Measurements from ENCODE around the gene PTGES. TPM values are rescaled to one million over a fixed set of nuclear protein-coding genes. Genes with fewer than 3 reads are reported as not detected.

PTGES gene
- polyA plus RNA-seq, 5 donors: 4.4 to 6.8 (median 6.6) TPM

- DNase-seq: no peak
Observed at GRCh38 chr9:129720181-129720864, 32.5 kb downstream of the PTGES start.

GRCh38 chr9:129719135-129719534 is 33.7 kb downstream of the PTGES start:
- DNase-seq: no peak

- DNase-seq: no peak
Observed at GRCh38 chr9:129718647-129719046, 34.2 kb downstream of the PTGES start.

- DNase-seq: no peak
Observed at GRCh38 chr9:129717991-129718390, 34.9 kb downstream of the PTGES start.

GRCh38 chr9:129716091-129716490 is 36.8 kb downstream of the PTGES start:
- no peak for DNase-seq

- no peak for DNase-seq
Observed at GRCh38 chr9:129714511-129715061, 38.3 kb downstream of the PTGES start.

GRCh38 chr9:129713402-129713679 is 39.5 kb downstream of the PTGES start:
- no peak for DNase-seq

GRCh38 chr9:129712634-129713401 is 40.0 kb downstream of the PTGES start:
- DNase-seq: no peak

- no peak for DNase-seq
Observed at GRCh38 chr9:129710169-129710453, 42.7 kb downstream of the PTGES start.

- no peak for DNase-seq
Observed at GRCh38 chr9:129709438-129710168, 43.2 kb downstream of the PTGES start.

GRCh38 chr9:129708793-129709192 is 44.0 kb downstream of the PTGES start:
- no peak for DNase-seq

GRCh38 chr9:129704807-129705206 is 48.0 kb downstream of the PTGES start:
- no peak for DNase-seq

- DNase-seq: no peak
Observed at GRCh38 chr9:129703667-129704355, 49.0 kb downstream of the PTGES start.

GRCh38 chr9:129702589-129703520 is 50.0 kb downstream of the PTGES start:
- DNase-seq: peak; percentile 55 to 58

GRCh38 chr9:129701549-129701948 is 51.3 kb downstream of the PTGES start:
- DNase-seq: no peak

GRCh38 chr9:129701054-129701453 is 51.8 kb downstream of the PTGES start:
- DNase-seq: no peak

GRCh38 chr9:129698254-129698757 is 54.5 kb downstream of the PTGES start:
- no peak for DNase-seq

- no peak for DNase-seq
Observed at GRCh38 chr9:129697656-129698253, 55.1 kb downstream of the PTGES start.

- no peak for DNase-seq
Observed at GRCh38 chr9:129696944-129697655, 55.7 kb downstream of the PTGES start.

GRCh38 chr9:129695870-129696269 is 57.0 kb downstream of the PTGES start:
- DNase-seq: no peak

All from right lung (tissue), 5 donors.